Measurements from ENCODE around the gene NPAS3.

Gene NPAS3

DNA sequence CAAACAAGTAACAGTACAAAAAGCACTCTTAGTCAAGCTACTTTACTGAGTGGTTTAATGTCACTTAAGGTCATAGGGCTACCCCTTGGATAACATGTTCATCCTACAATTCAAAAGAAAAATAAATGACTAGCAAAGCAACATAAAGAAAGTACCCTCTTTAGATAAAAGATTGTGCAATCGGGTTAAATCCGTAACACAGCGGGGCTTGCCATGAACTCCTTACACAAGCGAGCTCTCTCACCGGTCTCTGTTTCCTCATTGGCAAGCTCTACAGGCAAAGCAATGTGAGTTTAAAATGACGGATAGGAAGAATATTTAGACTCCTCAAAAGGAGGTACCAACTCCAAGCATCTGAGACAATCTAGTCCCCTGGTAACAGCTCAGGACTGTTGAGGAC, 871.6 kb downstream of the NPAS3 start:
- no peak for DNase-seq

DNA sequence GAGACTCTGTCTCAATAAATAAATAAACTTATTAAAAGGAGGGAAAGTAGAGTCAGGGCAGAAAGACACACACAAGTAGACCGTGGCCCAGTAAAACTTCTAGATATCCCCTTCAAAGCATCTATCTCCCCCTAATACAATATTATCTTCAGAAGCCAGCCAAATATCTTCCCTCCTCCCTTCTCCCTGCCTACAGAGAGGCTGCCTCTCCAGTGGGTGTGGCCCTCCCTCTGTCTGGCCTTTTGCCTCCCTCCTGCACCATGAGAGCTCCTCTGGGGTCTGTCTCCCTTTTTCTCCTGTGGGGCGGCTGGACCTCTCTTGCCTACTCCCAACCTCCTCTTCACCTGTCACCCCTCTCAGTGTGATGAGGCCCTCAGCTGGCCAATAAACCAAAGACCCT, 873.0 kb downstream of the NPAS3 start:
- DNase-seq = no peak

DNA sequence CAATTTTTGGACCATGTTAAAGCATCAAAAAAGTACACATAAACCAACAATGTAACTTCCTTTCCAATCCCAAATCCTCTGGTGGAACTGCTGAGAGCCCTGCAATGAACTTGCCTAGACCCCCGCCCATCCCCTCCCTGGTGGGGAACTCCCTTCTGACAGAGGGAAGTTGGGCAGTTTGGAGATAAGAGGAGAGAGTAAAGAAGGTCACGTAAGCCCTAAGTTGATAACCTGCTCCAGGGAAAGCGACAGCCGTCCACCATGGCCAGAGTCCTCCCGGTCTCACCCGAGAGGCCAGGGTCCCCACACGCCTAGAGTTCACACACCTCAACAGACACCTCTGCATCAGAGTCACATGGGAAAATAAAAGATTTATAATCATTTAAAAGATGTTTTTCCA, 873.5 kb downstream of the NPAS3 start:
- no peak for DNase-seq

DNA sequence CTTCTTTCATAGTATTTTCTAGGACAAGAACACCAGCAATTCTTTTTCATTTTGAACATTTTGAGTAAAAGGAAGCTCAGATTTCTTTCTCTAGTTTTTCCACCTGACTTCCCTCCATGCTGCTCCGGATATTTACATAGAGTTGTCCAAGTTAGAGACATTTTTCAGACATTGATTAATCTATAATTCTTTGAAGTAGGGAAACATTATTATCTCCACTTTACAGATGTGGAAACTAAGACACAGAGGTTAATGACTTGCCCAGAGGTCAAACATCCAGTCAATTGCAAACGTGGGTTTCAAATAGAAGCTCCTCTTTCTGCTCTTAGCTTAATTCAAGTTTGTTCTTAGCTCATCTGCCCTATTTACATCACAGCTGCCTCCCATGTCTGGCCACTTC, 873.9 kb downstream of the NPAS3 start:
- DNase-seq = no peak

DNA sequence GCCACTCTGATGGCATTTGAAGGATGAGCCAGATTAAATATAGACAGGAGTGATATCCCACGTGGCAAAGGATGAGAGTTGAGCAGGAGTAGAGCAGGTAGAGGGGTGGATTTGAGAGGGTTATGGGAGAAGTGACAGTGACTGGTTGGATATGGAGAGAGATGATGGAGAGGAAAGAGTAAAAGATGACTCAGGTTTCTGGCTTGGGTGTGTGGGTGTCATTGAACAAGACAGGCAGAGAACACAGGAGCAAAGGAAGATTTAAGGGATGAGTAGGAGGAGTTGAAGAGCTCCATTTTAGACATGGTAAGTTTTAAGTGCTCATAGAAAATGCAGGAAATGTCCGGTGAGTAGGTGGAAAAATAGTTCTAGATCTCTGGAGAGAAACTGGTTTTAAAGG, 875.3 kb downstream of the NPAS3 start:
- no peak for DNase-seq

DNA sequence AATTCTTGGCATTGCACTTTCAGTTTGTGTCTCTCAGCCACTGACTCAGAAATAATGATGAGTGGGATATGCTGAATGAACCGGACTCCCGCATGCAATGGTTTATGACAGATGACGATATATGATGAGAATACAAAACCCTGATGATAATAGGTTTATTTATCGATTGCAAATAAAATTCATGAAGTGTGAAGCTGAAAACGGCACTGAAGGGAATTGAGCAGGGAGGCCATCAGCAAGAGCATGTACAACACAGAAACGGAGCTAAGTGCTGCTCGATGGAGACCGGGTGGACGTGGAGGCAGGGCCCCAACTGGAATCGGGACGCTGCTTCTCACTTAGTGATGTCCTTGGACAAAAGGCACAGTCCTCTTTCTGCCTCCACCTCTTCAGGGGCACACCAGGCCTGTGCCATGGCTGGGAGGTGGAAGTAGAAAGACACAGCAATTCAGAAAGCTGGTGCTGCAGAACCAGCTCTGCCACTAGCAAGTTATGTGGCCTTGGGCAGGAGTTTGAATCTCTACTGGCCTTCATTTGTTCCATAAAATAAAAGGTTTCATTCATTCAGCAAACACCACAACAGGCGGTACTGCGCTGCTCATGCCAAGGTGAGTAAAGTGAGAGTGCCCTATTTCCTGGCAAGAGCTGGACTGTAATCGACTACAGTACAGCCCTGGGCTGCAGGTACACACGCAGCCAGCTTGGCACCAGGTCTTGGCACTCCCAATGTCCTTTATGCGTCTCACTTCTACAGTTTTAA, 895.2 kb downstream of the NPAS3 start:
- DNase-seq = no peak

DNA sequence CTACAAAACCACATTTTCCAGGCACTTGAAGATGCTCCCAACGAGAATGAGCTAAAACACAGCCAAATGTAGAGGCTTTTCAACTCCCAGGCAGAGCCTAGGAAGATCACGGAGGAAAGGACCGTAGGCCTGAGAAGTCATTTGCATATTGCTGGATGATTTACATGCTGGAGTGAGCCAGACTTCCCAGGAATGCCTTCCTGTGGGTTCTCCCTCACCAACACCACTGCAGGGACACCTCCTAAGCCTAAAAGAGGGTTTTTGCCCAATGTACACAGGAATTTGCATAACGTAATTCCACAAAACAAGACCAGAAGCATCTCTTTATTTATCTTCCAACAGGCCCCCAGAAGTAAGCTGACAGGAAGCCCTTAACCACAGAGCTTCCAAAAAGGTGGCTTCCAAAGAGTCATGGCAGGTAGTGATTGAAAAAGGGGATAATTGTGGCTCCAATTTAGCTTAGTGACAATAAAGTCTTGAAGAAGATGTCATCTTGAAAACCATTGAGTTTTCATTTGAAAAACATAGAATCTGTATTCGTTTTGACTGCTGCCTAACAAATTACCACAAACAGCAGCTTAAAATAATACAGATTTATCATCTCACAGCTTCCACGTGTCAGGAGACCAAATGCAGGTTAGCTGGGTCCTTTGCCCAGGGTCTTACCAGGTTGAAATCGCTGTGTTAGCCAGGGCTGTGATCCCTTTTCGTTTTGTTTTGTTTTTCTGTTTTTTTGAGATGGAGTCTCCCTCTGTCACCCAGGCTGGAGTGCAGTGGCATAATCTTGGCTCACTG, 896.0 kb downstream of the NPAS3 start:
- DNase-seq = no peak

DNA sequence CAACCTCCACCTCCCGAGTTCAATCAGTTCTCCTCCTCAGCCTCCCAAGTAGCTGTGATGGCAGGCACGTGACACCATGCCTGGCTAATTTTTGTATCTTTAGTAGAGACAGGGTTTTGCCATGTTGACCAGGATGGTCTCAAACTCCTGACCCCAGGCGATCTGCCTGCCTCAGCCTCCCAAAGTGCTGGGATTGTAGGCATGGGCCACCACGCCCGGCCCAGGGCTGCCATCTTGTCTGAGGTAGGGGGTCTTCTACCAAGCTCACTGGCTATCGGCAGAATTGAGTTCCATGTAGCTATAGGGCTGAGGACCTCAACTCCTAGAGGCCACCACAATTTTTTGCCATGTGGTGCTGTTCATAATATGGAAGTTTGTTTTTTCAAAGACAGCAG, 896.6 kb downstream of the NPAS3 start:
- DNase-seq = no peak

DNA sequence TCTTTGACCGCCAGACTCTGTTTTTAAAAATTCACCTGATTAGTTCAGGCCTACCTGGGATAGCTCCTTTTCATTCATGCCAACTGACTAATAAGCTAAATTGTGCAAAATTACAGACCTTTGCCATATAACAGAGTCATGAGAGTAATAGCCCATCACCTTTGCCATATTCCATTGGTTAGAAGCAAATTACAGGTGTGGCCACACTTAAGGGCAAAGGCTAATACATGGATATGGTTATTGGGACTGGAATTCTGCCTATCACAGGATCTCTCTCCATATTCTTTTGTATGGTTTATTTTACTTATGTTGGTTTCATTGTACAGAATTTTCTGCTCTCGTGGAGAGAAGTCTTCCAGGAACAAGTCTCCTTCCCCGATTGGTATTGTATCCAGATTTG, 897.0 kb downstream of the NPAS3 start:
- DNase-seq = no peak

DNA sequence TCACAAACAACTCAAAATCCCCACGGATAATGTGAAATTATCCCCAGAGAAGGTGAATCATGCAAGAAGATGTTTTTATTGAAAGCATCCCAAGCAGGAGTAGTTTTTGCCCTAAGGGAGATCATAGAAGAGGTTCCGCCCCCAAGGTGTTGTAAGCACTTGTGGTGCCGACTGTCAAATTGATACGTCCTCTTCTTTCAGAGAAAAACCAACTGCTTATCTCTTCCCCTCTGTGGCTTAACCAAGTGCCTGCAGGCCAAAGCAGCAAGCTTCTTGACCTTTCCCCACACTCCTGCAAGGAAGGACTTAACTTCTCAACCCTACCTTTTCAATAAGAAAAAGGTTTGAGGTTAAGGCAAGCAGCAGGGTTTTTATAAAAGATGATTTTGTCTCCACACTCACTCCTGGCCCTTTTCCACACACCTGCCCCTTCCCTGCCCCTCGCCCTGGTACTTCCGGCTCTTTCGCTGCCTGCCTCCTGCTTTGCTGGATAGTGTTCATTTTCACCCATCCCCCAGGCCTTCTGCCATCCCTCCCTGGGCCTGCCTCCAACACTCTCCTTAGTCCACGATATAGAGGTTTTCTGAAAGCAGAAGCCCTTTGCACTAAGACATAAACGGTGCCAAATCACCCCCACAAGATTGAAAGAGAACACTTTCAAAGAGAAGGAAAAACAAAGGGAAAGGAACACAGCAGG, 897.7 kb downstream of the NPAS3 start:
- no peak for DNase-seq

DNA sequence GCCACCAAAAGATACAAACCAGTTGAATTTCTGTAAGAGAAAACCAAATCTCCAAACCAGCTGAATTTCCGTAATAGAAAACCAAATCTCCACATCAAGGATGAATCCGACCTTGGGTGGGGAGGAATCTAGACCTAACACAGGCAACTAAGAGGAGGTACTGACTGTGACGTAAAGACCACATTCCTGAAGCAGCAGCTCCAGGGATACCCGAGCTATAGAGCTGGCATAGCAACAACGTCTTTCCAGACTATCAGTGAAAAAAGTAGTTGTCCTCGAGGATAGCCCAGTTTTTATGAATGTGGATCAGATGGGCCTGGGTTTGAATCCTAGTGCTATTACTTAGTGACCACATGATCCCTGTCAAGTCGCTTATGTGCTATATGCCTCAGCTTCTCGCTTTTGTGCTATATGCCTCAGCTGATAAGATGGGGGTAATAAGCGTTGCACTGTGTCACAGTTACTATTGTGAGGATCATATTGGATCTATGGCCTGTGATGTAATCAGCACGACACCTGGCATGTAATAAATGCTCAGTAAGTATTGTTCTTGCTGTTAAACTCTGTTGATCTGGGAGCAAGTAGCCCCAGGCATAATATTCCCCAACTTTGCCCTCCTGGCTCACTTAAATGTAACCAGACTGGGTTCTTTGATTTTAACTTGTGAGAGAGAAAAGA, 898.4 kb downstream of the NPAS3 start:
- no peak for DNase-seq

DNA sequence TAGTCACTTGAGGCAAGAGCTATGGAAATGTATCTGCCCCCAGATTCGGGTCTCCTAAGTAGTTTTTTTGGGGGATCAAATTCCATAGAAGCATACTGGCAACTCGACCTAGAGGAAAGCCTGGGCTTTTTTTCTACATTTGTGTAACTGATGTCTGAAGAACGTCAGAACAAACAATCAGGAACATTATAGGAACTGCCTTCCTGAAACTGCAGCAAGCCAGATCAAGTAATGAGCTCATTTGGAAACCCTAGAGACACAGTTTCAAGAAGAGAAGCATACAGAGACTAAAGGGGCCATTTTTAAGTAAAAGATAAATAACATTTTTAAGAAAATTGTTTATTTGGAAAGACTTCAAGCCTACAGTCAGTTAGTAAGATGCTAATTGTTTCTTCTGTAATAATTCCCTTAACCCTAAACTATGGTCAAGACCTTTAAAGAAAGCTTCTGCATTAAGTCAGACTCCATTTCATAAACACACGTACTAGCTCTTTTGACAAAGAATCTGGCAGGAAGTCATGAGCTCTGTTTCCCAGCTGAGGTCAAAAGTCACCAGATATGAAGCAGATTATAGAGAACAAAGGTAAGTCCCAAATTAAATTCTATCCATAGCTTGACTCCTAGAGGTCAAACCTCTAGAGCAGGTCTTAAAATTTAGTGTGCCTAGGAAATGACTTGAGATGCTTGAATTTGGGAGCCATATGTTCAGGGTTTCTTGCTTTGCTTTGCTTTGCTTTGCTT, 899.4 kb downstream of the NPAS3 start:
- DNase-seq = no peak

DNA sequence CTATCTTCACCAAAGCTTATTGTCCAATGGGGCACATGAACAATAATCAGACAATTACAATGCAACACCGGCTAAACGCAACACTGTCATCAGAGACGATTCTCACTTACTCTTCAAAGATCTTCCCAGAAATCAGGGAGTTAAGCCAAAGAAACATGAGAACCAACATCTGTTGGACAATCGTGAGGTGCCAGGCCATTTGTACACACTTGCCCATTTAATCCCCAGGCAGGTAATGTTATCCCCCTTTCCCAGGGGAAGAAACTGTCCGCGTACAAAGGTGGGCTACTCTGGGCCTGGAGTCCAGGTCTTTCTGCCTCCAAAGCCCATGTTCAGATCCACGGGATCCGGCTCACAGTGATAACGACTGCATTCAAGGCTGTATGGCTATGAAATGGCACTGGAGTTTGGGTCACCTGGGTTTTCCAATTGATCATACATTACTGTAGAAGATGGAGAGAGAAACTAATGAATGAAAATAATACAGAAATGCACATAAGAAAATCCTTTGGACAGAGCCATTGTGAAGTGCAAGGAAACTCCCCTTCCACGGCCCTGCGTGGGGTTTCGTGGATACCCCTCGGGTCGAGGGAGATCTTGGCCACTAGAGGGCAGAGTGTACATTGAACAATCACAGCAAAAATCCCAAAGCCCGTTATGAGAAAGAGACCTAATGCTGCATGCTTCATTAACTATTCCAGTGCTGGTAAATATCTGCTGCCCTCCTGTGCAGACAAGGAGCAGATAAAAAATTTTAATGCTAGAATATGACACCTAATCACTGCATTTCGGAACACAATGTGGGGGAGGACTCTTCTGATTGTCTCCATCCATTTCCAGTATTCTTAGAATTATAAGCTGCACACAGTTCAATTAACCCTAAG, 900.8 kb downstream of the NPAS3 start:
- DNase-seq = peak; percentile 66 to 81 (median 74)

DNA sequence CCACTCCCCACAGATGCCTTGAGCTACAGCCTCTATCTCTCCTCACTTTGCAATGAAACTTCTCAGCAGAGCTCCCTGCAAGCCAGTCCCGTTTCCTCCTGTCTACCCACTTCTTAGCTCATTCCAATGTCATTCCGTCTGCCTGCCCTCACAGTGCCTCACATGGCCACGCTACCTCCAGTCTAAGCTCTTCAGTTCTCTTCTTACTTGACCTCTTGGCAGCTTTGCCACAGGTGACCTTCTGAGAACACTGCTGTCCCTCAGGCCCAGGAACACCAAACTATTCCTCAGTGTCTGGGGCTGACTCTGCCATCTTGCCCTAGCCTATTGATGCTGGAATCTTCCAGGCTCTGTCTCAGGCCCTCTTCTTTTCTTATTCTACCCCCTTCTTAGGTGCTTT, 902.1 kb downstream of the NPAS3 start:
- DNase-seq = no peak

DNA sequence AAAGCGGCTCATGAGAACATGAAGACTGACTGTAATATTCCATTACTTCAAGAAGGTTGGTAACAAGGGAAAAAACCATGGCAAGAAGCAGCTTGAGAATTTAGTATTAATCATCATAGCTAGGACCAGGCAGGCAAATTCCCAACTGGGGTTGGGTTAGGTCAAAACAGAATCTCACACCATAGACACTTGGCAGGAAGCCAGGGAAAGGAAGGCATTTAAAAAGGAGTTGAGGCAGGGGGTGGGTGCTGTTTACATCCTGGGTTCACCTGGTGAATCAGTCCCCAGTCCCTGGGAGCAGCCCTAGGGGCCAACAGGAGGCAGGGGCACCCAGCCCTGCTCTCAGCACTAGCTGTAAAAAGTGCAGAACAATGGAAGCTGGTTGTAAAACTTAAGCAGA, 903.6 kb downstream of the NPAS3 start:
- peak in 2 of 3 experiments; percentile 11 to 58 for DNase-seq

DNA sequence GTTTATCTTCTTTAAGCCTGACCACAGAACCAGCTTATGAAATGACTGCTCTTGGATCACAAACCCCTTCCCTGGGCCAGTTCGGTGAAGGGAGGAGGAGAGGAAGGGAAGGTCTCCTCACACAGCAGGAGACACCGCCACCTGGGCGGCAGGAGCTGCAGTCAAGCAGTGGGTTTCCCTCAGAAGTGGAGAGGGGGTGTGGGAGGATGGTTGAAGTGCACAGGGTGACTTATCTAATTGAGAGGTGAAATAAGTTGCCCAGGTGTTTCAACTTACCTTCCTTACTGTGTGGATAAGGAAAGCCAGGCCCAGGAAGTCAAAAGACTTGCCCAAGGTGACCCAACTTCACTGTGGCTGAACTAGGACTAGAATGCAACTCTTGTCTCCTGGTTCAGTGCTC, 905.4 kb downstream of the NPAS3 start:
- no peak for DNase-seq

DNA sequence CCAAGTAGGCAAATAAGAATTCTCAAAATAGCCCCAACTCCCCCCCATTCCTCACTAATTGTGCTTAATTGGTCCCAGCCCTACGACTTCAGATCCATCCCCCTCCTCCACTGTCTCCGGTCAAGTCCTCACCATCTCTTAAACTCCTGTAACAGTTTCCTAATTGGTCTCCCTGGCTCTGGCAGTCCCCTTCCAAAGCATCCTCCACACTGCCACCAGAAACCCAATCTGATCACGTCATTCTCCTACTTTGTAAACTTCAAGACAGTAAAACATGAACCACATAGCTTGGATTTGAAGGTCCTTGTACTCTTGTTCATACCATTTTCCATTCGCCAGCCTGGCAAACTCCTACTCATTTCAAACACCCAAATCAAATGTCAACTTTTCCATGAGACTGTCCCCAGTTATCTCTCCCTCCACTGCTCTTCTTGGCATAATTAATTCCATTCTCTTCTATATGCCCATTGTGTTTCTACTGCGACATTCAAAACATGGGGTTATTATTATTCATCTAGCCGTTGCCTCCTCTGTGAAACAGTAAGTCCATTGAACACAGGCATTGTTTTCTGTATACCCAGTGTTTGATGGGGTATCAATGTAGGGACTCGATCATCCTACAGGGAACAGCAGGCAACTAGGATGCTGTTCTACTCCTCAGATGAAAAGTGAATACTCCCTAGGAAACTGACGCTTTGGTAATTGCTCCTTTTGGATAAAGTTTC, 907.6 kb downstream of the NPAS3 start:
- DNase-seq = no peak

DNA sequence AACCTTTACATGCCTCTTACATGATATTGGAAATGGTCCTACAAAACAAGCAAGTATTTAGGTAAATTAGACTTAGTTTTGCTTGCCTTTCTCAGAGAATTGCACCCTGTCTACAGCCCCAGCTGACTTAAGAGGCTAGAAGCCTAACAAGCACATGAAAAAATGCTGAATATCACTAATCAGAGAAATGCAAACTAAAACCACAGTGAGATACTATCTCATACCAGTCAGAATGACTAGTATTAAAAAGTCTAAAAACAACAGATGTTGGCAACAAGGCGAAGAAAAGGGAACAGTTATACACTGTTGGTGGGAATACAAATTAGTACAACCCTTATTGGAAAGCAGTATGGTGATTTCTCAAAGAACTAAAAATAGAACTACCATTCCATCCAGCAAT, 908.4 kb downstream of the NPAS3 start:
- no peak for DNase-seq

DNA sequence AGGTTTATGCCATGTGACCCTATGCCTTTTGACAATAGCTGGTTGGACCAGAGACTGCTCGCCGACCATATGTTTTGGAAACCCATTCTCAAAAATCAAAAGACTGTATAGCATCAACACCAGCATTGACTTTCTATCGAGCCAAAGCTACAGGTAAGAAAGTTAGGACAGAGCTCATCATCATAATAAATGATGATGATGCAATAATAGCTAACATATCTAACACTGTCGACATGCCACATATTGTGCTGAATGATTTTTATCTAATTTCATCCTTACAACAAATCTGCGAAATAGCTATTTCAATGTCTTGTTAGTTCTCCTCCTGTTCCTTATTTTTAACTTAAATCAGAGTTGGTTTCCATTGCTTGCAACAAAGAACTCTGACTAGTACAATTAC, 909.3 kb downstream of the NPAS3 start:
- DNase-seq = no peak

DNA sequence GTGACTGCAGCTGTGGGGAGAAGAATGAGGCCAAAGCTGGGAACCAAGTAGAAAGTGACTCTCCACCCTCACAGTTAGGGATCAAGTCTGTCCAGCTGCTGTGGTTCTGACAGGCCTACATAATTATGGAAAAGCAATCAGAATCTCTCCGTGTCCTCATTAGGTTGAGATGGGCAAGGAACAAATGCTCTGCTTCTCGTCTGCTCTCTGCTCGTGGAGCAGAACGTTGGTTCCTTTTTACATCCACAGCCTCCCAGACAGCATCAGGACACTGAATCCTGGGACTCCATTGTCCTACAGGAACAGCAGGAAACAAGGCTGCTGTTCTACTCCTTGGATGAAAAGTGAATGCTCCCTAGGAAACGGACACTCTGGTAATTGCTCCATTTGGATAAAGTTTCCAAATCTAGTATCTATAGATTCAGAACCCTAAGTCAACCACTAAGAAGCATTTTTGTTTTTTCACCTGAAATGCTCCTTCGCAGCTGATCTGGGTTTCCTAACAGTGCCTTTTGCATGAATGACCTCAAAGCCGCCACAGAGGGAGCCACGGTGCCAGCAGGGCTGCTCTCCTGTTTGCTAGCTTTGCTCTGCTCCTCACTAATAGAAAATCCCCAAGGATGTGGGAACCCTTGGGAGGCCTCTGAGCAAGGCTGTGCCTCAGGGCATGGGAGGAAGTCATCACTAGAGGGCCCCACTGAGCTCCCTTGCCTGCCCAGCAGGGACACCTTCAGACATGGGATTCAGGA, 910.2 kb downstream of the NPAS3 start:
- peak; percentile 32 to 67 (median 47) for DNase-seq
